ENCODE measurements around the gene ECD.

DNA sequence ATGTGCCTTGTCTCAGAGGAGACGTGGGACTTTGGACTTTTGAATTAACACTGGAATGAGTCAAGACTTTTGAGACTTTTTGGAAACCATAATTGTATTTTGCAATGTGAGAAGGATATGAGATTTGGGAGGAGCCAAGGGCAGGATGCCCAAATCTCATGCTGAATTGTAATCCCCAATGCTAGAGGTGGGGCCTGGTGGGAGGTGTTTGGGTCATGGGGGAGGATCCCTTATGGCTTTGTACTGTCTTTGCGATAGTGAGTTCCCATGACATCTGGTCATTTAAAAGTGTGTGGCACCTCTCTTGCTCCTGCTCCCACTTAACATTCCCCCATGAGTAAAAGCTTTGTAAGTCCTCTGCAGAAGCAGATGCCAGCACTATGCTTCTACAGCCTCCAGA is 40.1 kb upstream of the ECD start:
- TF ChIP-seq, protein P1, sequence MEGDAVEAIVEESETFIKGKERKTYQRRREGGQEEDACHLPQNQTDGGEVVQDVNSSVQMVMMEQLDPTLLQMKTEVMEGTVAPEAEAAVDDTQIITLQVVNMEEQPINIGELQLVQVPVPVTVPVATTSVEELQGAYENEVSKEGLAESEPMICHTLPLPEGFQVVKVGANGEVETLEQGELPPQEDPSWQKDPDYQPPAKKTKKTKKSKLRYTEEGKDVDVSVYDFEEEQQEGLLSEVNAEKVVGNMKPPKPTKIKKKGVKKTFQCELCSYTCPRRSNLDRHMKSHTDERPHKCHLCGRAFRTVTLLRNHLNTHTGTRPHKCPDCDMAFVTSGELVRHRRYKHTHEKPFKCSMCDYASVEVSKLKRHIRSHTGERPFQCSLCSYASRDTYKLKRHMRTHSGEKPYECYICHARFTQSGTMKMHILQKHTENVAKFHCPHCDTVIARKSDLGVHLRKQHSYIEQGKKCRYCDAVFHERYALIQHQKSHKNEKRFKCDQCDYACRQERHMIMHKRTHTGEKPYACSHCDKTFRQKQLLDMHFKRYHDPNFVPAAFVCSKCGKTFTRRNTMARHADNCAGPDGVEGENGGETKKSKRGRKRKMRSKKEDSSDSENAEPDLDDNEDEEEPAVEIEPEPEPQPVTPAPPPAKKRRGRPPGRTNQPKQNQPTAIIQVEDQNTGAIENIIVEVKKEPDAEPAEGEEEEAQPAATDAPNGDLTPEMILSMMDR (IDR thresholded peaks at IDR 0.05): no peak
- TF ChIP-seq POLR2A (IDR thresholded peaks at IDR 0.05): no peak
